Fibroblast of upper back skin (primary cell): ENCODE data around the gene ANKRD55.
"Not testable (repeated sequence)": the region's sequence is repeated elsewhere in the genome, so short reads cannot be mapped to it uniquely, and the experiment has no call there.

Experiments used
- DNase-seq: peaks from one replicate; pipeline ENCODE4 v3.0.0-alpha.2; 2013

ANKRD55 gene

DNA sequence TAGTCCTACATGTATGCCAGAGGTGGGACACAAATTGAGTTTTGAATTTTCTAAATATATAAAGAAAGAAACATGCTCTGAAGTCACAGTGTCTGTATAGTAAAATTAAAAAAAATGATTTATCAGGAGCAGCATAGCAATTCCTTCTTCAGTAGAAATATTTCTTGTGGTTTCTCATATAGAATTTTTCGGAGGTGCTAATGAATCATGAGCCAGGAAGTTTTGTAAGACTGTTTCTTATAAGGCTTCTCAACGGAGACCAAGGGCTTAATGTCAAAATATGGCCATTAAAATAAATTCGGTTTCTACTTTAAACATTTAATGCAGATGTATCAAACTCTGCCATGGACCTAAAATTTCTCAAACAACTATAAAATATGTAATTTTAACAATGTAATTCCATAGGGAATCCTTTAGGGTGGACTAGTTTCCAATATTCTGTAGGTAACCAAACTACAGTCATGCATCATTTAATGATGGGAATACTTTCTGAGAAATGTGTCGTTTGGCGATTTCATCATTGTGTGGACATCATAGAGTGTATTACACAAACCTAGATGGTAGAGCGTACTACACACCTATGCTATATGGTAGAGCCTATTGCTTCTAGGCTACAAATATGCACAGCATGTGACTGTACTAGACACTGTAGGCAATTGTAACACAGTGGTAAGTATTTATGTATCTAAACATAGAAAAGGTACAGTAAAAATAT lies 66.3 kb downstream of the ANKRD55 start:
- DNase-seq = peak; percentile 78

DNA sequence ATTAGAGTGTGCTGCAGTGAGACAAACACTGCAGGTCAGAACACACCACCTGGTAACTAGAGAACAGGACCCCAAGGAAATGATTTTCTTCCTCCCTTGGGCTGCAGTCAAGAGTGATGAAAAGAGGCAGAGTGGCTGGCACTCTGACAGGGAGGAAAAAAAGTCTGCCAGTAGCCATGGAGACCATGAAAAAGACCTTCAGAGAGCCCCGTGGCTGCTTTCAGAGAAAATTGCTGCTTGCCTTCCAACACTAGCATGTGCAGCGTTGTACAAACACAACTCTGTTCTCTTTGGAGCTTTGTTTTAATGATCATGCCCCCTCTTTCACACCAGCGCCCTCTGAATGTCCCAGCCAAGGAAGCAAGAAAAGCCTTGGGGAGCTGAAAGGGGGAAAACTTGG lies 68.8 kb downstream of the ANKRD55 start:
- DNase-seq = peak; percentile 43

DNA sequence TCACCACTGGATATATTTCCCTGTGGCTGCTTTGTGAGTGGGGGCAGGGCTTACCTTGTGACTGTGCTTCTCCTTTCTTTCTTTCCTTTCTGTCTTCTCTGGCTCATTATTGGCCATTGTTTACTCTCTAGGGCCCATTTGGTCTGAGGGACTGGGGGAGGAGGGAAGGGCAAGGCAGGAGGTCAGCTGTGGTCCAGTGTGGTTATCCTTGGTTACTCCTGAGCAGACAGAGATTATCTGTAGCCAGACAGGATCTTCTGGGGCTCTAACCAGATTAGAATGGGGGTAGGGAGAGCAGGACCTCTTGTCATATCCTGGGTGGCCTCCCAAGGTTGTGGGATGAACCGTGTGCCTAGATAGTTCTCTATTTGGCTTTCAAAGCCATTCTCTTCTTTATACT lies 71.2 kb downstream of the ANKRD55 start:
- DNase-seq = no peak

DNA sequence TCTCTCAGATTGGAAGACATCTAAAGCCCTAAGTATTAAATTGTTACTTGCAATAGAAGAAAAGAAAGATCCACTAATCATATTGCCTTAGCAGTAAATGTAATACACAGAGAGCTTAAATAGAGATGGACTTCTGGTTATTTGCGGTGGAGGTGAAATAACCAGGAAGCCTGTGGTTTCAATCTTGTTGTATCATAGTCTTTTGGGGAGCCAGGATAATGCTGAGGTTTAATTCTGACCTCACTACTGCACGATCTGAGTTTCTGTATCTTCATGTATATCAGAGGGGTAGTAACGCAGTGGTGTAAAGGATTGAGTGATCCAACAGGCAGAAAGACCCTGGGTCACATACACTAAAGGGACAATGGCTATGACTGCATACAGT lies 71.7 kb downstream of the ANKRD55 start:
- peak; percentile 10 for DNase-seq

DNA sequence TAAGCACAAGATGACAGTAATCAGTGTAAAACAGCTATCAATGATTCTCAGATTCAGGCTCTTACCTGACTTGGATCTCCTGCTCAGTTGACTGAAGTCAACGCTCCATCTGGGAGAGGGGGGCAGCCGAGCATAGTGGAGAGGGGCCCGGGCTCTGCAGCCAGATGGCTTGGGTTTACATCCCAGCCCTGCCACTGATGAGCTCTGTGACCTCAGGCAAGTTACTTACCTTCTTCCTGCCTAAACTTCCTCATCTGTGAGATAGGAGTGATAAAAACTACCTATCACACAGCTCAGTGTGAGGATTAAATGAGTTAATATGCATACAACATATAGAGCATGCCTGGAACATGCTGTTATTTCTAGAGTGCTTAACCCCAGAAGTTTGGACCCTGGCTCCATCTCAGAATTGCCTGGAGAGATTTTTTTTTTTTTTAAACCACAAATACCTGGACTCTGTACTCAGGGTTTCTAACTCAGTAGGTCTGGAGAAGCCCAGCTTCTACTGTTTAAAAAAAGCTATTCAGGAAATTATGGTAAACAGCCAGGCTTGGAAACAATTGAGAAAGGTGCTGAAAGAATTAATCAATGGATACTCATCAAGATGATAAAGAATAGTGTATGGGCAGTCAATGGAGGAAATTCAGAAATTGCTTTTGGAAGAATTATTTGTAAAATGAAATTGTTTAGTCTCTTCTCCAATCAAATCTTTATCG lies 72.2 kb downstream of the ANKRD55 start:
- no peak for DNase-seq

DNA sequence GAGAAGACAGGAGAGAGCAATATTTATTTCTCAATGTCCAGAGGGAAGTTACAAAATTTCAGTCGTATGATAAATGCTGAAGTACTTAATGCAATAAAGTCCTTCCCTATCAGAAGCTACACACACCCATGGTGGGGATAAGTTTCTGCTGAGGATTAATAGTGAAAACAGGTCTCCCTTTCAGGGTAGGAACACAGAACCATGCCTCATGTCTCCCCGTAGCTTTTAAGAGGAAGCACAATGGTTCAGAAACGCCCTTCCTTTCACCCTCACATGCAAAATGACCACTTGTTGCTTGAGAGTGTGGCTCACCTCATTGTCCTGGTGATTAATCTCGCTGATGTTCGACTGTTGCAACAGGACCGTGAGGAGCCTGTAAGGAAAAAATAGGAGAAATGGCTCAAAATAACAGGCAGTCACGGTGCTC lies 73.6 kb downstream of the ANKRD55 start:
- peak; percentile 20 for DNase-seq

DNA sequence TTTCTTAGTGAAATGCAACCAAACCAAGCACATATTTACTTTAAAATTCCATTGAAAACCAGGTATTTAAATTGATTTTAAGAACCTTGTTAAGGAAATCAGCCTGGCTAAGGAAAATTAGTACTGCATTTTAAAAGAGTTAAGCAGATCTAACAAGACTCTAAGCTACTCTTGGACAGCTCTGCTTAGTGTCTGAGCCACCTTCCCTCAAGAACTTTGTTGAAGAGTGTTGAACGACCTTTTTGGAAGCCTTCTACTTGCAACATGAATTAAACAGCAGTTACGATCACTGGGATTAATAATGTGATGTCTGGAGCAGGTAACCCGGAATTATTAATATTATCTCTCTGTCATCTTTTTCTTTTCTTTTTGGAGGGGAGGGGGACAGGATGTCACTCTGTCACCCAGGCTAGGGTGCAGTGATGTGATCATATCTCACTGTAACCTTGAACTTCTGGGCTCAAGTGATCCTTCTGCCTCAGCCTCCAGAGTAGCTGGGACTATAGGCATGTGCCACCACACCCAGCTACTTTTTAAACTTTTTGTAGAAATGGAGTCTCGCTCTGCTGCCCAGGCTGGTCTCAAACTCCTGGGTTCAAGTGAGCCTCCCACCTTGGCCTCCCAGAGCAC lies 74.7 kb downstream of the ANKRD55 start:
- no peak for DNase-seq

DNA sequence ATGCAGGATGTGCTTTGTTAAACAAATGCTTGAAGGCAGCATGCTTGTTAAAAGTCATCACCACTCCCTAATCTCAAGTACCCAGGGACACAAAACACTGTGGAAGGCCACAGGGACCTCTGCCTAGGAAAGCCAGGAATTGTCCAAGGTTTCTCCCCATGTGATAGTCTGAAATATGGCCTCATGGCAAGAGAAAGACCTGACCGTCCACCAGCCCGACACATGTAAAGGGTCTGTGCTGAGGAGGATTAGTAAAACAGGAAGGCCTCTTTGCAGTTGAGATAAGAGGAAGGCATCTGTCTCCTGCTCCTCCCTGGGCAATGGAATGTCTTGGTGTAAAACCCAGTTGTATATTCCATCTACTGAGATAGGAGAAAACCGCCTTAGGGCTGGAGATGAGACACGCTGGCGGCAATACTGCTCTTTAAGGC lies 75.9 kb downstream of the ANKRD55 start:
- DNase-seq = not testable (repeated sequence)

DNA sequence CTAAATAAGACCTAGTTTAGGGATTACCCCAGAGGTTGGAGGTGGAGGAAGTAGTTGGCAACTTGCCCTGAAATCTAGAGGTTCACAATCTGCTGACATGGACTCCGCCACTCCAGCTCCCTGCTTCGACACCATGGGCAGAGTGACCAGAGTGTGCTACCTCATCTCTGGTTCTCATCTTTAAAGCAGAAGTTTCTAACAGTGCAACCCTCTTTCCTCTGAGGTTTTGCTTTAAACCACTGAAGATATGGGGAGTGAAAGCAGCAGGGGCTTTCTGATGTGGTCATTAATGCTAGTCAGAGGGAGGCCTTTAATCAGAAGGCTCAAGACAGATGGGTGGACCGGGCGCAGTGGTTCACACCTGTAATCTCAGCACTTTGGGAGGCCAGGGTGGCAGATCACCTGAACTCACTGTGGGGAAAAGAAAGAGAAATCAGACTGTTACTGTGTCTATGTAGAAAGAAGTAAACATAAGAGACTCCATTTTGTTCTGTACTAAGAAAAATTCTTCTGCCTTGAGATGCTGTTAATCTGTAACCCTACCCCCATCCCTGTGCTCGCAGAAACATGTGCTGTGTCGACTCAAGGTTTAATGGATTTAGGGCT lies 76.4 kb downstream of the ANKRD55 start:
- DNase-seq = not testable (repeated sequence)

DNA sequence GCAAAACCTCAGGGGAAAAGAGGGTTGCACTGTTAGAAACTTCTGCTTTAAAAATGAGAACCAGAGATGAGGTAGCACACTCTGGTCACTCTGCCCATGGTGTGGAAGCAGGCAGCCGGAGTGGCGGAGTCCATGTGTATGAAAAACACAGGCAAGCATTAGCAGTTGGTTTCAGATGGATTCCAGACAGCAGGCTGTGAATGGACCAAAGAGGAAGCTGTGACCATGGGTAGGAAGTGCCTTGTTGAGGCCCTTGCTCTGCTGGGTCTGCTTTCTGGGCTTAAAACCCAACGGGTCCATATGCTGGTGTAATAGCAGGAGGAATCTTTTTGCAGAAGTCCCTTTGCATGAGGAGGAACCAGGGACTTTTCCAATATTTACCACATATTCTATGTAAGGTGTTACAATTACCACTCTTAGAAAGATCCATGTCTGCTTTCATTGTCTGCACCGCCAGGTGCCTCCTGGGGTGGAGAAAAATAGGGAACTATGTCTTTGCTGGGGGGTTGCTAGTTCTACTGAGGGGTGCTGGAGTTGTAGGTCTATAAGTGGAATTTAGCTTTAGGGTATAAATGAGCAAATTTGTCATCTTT lies 77.0 kb downstream of the ANKRD55 start:
- DNase-seq = no peak

DNA sequence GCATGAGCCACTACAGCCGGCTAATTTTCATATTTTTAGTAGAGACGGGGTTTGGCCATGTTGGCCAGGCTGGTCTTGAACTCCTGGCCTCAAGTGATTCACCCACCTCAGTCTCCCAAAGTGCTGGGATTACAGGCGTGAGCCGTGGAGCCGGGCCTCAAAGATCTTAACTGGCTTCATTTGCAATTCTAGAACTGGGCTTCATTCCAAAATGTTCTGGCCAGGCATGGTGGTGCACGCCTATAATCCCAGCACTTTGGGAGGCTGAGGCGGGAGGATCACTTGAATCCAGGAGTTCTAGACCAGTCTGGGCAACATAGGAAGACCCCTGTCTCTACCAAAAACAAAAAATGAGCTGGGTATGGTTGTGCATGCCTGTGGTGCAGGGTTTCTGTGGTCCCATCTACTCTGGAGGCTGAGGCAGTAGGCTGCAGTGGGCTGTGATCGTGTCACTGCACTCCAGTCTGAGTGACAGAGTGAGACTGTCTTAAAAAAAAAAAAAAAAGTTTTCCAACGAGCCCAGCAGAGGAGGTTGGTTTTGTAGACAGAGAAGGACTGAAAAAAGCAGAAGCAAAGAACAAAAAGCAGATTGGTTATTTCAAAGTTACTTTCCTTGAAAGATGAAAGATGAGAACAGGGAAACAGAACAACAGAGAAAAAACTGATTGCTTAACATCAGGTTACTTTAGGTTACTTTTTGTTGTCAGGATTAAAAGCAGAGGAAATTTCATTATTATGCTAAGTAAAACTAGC lies 78.2 kb downstream of the ANKRD55 start:
- DNase-seq = no peak

DNA sequence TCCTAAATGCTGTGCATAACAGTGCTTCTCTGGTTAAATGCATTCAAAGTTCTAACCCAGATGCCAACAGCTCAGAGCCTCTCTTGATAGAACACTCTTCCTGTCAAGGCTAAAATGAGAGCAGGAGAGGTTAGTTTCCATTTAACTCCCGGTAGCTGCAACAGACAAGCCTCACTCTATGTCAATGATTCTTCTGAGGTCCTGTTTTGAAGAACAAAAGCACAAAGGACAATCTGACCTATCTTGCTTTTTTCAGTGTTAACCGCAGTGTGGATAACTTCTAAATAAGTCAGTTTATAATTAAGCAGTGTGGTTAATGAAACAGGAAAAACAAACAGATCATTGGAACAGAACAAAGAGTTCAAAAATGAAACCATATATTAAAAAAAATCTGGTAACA lies 80.7 kb downstream of the ANKRD55 start:
- DNase-seq = no peak

DNA sequence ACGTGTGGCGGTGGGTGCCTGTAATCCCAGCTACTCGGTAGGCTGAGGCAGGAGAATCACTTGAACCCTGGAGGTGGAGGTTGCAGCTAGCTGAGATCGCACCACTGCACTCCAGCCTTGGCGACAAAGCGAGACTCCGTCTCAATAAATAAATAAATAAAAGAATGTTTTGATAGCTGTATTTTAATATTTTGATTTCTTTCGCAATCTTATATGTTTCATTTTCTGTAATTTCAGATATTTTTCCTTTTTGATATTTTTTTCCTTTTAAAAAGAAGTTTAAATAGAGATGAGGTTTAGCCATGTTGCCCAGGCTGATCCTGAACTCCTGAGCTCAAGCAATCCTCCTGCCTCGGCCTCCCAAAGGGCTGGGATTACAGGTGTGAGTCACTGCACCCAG lies 82.4 kb downstream of the ANKRD55 start:
- DNase-seq = not testable (repeated sequence)

DNA sequence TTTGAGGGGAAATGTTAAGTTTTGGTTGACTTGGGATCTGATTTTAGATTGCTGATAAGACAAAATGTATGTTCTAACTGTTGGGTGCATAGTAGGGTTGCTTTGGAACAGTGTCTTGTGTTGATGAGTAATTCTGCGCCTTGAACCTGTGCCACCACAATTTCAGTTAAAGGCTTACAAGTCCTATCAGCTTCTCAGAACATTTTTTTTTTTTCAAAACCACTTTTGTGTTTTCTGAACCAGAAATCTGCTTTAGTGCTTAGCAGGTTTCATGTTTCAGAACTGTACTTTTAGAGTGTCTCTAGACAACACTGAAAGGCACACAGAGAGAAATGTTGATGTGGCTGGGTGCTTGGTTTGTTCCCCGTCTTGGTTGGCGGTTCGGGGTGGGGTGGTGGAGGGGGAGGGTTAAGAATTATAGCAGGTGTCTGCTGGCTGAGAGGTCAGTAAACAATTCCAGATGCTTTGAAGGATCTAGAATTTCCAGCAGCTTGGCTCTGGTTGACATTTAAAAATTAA lies 84.6 kb downstream of the ANKRD55 start:
- no peak for DNase-seq

DNA sequence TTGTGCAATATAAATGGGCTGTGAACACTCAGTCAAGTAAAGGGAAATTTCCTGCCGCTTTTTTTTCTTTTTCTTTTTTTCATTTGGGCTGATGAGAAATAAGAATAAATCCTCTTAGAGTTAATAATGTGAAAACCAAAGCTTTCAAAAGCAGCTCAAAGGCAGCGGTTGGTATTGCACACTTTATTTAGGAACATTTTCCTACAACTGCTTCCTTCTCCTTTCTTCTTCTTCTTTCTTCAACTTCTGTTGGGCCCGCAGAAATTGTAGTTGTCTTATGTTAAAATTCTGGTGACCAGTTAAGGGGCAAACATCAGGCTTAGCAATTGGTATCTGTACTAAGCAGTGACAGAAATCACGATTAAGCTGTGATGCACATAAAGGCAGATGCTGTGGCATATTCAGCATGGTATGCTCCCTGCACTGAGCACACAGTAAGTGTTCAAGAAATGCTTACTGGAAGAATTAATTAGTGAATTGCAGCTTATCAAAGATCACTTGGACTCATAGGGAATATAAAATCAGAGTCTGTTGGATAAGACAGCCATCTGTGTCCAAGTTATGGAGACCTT lies 85.4 kb downstream of the ANKRD55 start:
- no peak for DNase-seq

DNA sequence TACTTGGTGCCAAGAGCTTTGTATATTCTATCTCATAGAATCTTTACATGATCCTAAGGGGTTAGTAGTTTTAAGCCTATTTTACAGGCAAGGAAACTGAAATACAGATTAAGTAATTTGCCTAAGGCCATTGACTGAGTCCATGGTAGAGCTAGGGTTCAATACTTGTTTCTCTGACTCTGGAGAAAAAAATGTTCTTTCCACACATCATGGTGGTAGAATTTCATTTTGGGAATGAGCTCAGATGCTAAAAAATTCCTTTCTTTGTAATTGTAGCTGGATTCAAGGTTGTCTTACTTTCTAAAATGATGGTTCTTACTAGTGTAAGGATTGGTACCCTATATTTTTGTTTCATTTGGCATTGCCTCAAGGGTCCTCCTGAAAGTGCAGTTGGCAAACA lies 86.0 kb downstream of the ANKRD55 start:
- DNase-seq = no peak

DNA sequence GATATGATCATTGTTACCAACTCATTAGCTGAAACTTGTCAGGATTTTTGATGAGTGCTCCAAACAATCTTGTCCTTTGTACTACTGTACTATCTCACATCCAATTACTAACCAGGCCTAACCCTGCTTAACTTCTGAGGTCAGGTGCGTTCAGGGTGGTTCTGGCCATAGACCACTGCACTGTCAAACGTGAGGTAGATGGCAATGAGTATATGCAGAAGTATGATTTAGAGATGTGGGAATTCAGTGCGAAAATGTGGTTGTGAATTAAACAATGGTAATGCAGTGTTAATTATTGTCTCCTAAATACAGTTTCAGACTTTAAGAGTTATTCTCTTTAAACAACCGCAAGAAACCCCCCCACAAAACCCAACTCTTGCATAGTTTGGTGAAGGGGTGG lies 86.5 kb downstream of the ANKRD55 start:
- DNase-seq = no peak

DNA sequence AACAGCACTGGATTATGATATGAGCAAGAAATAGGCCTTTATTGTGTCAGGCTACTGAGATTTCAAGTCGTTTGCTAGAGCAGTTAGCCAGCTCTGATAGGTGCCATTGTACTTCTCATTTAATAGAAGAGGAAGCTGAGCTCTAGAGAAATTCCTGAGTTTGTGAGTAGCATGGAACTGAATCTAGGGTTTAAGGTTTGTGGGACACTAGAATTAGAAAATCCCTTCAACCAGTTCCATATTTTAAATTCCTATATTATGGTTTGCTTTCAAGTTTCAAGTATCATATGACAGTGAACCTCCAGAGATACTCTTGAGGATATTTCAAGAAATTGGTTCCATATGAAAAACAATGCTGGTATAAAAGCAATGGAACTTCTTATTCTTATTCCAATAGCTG lies 87.6 kb downstream of the ANKRD55 start:
- peak; percentile 61 for DNase-seq

DNA sequence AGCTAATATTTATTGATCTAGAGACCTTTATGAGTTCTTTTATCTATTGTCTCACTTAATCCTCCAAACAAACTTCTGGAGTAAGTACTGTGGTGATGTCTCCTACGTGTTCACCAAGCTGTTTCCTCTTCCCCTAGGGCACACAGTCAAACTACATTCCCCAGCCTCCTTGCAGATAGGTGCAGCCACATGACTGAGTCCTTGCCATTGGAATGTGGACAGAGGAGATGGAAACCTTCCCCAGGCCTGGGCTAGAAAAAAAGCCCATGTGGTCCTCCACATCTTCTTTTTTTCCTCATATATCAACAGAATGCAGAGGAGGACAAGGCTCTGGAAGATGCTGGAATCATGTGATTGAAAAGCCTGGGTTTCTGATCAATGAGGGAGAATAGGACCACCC lies 88.0 kb downstream of the ANKRD55 start:
- DNase-seq = peak; percentile 18

DNA sequence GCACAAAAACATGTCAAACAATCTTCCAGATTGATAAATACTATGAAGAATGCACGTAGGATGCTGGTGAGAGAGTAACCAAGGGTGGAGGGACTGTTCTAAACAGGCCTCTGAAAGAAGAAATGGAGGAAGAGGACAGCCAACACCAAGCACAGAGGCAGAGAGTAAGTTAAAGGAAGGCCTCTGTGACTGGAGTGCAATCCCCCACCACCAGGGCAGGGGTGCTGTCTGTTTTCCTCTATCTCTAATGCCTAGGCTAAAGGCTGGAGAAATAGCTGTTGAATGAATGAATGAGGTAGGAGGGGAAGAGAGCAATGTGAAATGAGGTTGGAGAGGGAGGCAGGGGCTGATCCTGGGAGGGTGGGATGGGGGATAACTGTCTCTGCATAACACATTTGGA lies 88.9 kb downstream of the ANKRD55 start:
- no peak for DNase-seq

DNA sequence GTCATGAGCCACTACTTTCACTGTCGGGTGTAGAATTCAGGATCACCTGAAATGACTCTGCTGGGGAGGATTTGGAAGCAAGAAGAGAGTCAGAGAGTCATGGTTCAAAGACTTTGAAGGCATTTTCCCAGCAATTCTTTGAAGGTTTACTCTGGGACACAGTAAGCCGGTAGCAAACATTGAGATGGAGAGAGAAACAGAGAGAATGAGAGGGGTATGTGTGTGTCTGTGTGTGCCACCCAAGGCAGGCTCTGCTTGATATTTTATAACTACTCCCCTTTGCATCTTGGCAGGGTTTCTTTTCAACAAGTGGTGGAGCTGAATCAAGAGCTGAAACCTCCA lies 89.8 kb downstream of the ANKRD55 start:
- DNase-seq = no peak
